Neural progenitor cell (in vitro differentiated cells): ENCODE data around the gene DCP1A. TPM values are rescaled to one million over a fixed set of nuclear protein-coding genes. Genes with fewer than 3 reads are reported as not detected.

Experiments
- DNase-seq: peaks from one replicate; pipeline ENCODE4 v3.0.0-alpha.2; 2016; ENCODE audit warnings: low spot score
- H2AFZ ChIP-seq: fragments of 200-600 bp; sonication (generic); replicated peaks from 2 replicates; pipeline ENCODE4 v1.6.1; 2016; ENCODE audit warnings: antibody characterized with exemption
- H3F3A ChIP-seq: fragments of 200-600 bp; sonication (generic); 2 replicates; pipeline ENCODE4 v1.6.1; 2016; ENCODE audit warnings: antibody characterized with exemption, low read depth
- H3K27ac ChIP-seq: fragments of 200-600 bp; sonication (generic); 2 replicates; pipeline ENCODE4 v1.5.1; 2016; ENCODE audit warnings: mild to moderate bottlenecking
- H3K27me3 ChIP-seq: fragments of 200-600 bp; sonication (generic); 2 replicates; pipeline ENCODE4 v1.6.1; 2016; ENCODE audit warnings: mild to moderate bottlenecking, moderate library complexity
- H3K36me3 ChIP-seq: fragments of 200-600 bp; sonication (generic); 2 replicates; pipeline ENCODE4 v1.5.1; 2016
- H3K4me1 ChIP-seq: fragments of 200-600 bp; sonication (generic); 2 replicates; pipeline ENCODE4 v1.6.1; 2016; ENCODE audit warnings: mixed run types
- H3K4me2 ChIP-seq: fragments of 200-600 bp; sonication (generic); 2 replicates; pipeline ENCODE4 v1.6.1; 2016
- H3K4me3 ChIP-seq: fragments of 200-600 bp; sonication (generic); 2 replicates; pipeline ENCODE4 v1.5.1; 2016
- H3K79me2 ChIP-seq: fragments of 200-600 bp; sonication (generic); 2 replicates; pipeline ENCODE4 v1.6.1; 2016; ENCODE audit warnings: low read depth
- H3K9ac ChIP-seq: fragments of 200-600 bp; sonication (generic); 2 replicates; pipeline ENCODE4 v1.6.1; 2016
- H3K9me3 ChIP-seq: fragments of 200-600 bp; sonication (generic); 2 replicates; pipeline ENCODE4 v1.5.1; 2016; ENCODE audit warnings: low read depth
- H4K20me1 ChIP-seq: fragments of 200-600 bp; sonication (generic); 2 replicates; pipeline ENCODE4 v1.6.1; 2016; ENCODE audit warnings: low read depth
- H3K27ac Mint-ChIP-seq: 3 replicates; pipeline ENCODE4 v1.8.0; 2021; ENCODE audit warnings: mixed read lengths
- H3K27me3 Mint-ChIP-seq: 2 replicates; pipeline ENCODE4 v1.8.0; 2022; ENCODE audit warnings: low read depth, mild to moderate bottlenecking, inconsistent platforms, moderate library complexity, mixed read lengths; ENCODE audit not compliant: insufficient read depth
- H3K36me3 Mint-ChIP-seq: 3 replicates; pipeline ENCODE4 v1.8.0; 2021; ENCODE audit warnings: mixed read lengths
- H3K4me1 Mint-ChIP-seq: 3 replicates; pipeline ENCODE4 v1.8.0; 2021; ENCODE audit warnings: mixed read lengths
- H3K4me3 Mint-ChIP-seq: 3 replicates; pipeline ENCODE4 v1.8.0; 2021; ENCODE audit warnings: mild to moderate bottlenecking, moderate library complexity, mixed read lengths
- H3K9me3 Mint-ChIP-seq: 3 replicates; pipeline ENCODE4 v1.8.0; 2020; ENCODE audit warnings: mixed read lengths
- EZH2 ChIP-seq: fragments of 200-600 bp; sonication (generic); IDR thresholded peaks from 2 replicates; pipeline ENCODE4 v1.6.1; 2017; ENCODE audit warnings: antibody characterized with exemption, mild to moderate bottlenecking, moderate library complexity
- EZH2phosphoT487 ChIP-seq: fragments of 200-600 bp; sonication (generic); IDR thresholded peaks from 2 replicates; pipeline ENCODE4 v1.6.1; 2017; ENCODE audit warnings: antibody characterized with exemption
- total RNA-seq: library from RNA; depleted of rRNA; stranded (reverse); fragments of >200 nt; gene quantifications from 2 replicates; pipeline ENCODE4 v1.2.3, GENCODE V29; 2015; ENCODE audit warnings: low replicate concordance
- TF ChIP-seq, protein P1 (sequence below): fragments of 200-600 bp; sonication (generic); IDR thresholded peaks from 2 replicates; pipeline ENCODE4 v1.5.1; 2017; ENCODE audit warnings: antibody characterized with exemption, mild to moderate bottlenecking

Gene DCP1A
- total RNA-seq, 1 donor from 2014 or later = 24.1 TPM

GRCh38 chr3:53286727-53287126 is 60.6 kb downstream of the DCP1A start:
- H3K4me2 ChIP-seq = peak overlapping the region; percentile 53
- DNase-seq = peak; percentile 35
- Mint-ChIP-seq H3K27me3 (peaks cover 6% of the 10 kb centered on the region), H3K27ac (peak overlapping the region; percentile 65), H3K9me3 (no peaks in the 10 kb centered on the region), H3K4me1 (peaks cover 26% of the 10 kb centered on the region), H3K36me3 (peaks cover 21% of the 10 kb centered on the region), H3K4me3 (peak overlapping the region; percentile 70)
- no peaks in the 10 kb centered on the region for H3K27me3 ChIP-seq
- H3K4me3 ChIP-seq = no peak overlapping the region
- no peak for TF ChIP-seq EZH2
- TF ChIP-seq EZH2phosphoT487 = no peak
- TF ChIP-seq, protein P1, sequence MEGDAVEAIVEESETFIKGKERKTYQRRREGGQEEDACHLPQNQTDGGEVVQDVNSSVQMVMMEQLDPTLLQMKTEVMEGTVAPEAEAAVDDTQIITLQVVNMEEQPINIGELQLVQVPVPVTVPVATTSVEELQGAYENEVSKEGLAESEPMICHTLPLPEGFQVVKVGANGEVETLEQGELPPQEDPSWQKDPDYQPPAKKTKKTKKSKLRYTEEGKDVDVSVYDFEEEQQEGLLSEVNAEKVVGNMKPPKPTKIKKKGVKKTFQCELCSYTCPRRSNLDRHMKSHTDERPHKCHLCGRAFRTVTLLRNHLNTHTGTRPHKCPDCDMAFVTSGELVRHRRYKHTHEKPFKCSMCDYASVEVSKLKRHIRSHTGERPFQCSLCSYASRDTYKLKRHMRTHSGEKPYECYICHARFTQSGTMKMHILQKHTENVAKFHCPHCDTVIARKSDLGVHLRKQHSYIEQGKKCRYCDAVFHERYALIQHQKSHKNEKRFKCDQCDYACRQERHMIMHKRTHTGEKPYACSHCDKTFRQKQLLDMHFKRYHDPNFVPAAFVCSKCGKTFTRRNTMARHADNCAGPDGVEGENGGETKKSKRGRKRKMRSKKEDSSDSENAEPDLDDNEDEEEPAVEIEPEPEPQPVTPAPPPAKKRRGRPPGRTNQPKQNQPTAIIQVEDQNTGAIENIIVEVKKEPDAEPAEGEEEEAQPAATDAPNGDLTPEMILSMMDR = no peak
- peaks cover 18% of the 10 kb centered on the region for H4K20me1 ChIP-seq
- no peak overlapping the region for H2AFZ ChIP-seq
- peak overlapping the region; percentile 73 for H3K27ac ChIP-seq
- H3K4me1 ChIP-seq = peaks cover 26% of the 10 kb centered on the region
- H3K9ac ChIP-seq = no peak overlapping the region
- H3K9me3 ChIP-seq = no peaks in the 10 kb centered on the region
- H3K36me3 ChIP-seq = peaks cover 6% of the 10 kb centered on the region
- peaks cover 37% of the 10 kb centered on the region for H3F3A ChIP-seq
- H3K79me2 ChIP-seq = no peaks in the 10 kb centered on the region

DNA sequence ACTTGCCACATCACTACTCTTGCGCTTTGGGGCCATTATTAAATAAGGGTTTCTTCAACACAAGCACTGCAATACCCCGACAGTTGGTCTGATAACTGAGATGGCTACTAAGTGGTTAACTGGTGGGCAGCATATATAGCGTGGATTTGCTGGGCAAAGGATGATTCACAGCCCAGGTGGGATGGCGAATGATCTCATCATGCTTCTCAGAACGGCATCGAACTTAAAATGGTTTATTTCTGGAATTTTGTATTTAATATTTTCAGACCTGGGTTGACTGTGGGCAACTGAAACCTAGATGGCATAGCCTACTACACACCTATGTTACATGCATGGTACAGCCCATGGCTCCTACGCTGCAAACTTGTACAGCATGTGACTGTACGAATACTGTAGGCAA is 64.8 kb downstream of the DCP1A start:
- peaks cover 18% of the 10 kb centered on the region for H4K20me1 ChIP-seq
- H3F3A ChIP-seq = peaks cover 17% of the 10 kb centered on the region
- no peaks in the 10 kb centered on the region for H3K79me2 ChIP-seq
- H3K27ac ChIP-seq = no peak overlapping the region
- no peaks in the 10 kb centered on the region for H3K27me3 ChIP-seq
- DNase-seq = no peak
- peaks cover 16% of the 10 kb centered on the region for H3K4me1 Mint-ChIP-seq
- no peak overlapping the region for H3K4me2 ChIP-seq
- H3K27ac Mint-ChIP-seq = no peak overlapping the region
- H3K4me3 ChIP-seq = no peak overlapping the region
- peaks cover 2% of the 10 kb centered on the region for H3K36me3 ChIP-seq
- H3K4me1 ChIP-seq = peaks cover 18% of the 10 kb centered on the region
- peaks cover 2% of the 10 kb centered on the region for H3K27me3 Mint-ChIP-seq
- H2AFZ ChIP-seq = no peak overlapping the region
- H3K4me3 Mint-ChIP-seq = no peak overlapping the region
- no peaks in the 10 kb centered on the region for H3K9me3 ChIP-seq
- H3K36me3 Mint-ChIP-seq = peaks cover 10% of the 10 kb centered on the region
- H3K9me3 Mint-ChIP-seq = no peaks in the 10 kb centered on the region
- H3K9ac ChIP-seq = no peak overlapping the region
- TF ChIP-seq, protein P1 = no peak
- TF ChIP-seq EZH2 (no peak), EZH2phosphoT487 (no peak)

- Histone ChIP-seq H3K4me2 (no peak overlapping the region), H3K9me3 (no peaks in the 10 kb centered on the region), H2AFZ (no peak overlapping the region), H3K79me2 (no peaks in the 10 kb centered on the region), H3K27me3 (no peaks in the 10 kb centered on the region), H4K20me1 (no peaks in the 10 kb centered on the region), H3K36me3 (no peaks in the 10 kb centered on the region), H3F3A (no peaks in the 10 kb centered on the region), H3K4me1 (no peaks in the 10 kb centered on the region), H3K9ac (no peak overlapping the region), H3K4me3 (no peak overlapping the region), H3K27ac (no peak overlapping the region)
- Mint-ChIP-seq H3K27ac (peak overlapping the region; percentile 66), H3K36me3 (peaks cover 4% of the 10 kb centered on the region), H3K27me3 (peaks cover under 1% of the 10 kb centered on the region), H3K9me3 (no peaks in the 10 kb centered on the region), H3K4me3 (no peak overlapping the region), H3K4me1 (peaks cover 2% of the 10 kb centered on the region)
- DNase-seq = no peak
- TF ChIP-seq EZH2 = no peak
- TF ChIP-seq EZH2phosphoT487 = no peak
- TF ChIP-seq, protein P1 = no peak
These were observed 68.7 kb downstream of the DCP1A start for GRCh38 chr3:53278667-53279066.
